B cell (primary cell): ENCODE measurements around the gene SFMBT2. TPM values are rescaled to one million over a fixed set of nuclear protein-coding genes. Genes with fewer than 3 reads are reported as not detected.

Experiments
- ATAC-seq: fragments of 200-7000 bp; cut with Tn5 transposase; one replicate; pipeline ENCODE4 v1.10.0; 2021; ENCODE audit warnings: low read depth, mild to moderate bottlenecking, moderate number of reproducible peaks, moderate library complexity
- CTCF ChIA-PET: fragments of 350-600 bp; sonication (Branson Sonifier 250); formaldehyde crosslinking; loops from one replicate; lab custom pipeline; 2021; ENCODE audit warnings: antibody characterized with exemption, inconsistent platforms; lab: Charles Lee
- POLR2A ChIA-PET: fragments of 350-600 bp; sonication (Branson Sonifier 250); formaldehyde crosslinking; loops from one replicate; lab custom pipeline; 2021; ENCODE audit warnings: antibody characterized with exemption; lab: Charles Lee
- DNase-seq: peaks from one replicate; pipeline ENCODE4 v3.0.0; 2013
- H2AFZ ChIP-seq: 2 replicates; pipeline ENCODE4 v1.6.1; 2012; ENCODE audit warnings: mild to moderate bottlenecking, low read depth, low read length; ENCODE audit not compliant: insufficient read depth, poor library complexity, severe bottlenecking
- H3K27ac ChIP-seq, 2 donors: 1 replicate in 1 of 2; 2 replicates in 1 of 2; pipeline ENCODE4 v1.5.1; 2012 to 2013; ENCODE audit warnings: low read length in 2 of 2, mild to moderate bottlenecking in 2 of 2, moderate library complexity in 1 of 2
- H3K27me3 ChIP-seq, 4 experiments: fragments of 200-600 bp in 1 of 4; sonication (generic) in 1 of 4; replicated peaks in 1 of 4; 1 replicate in 2 of 4; 2 replicates in 2 of 4; pipeline versions ENCODE4 v1.6.1 to v1.7.0; 2013 to 2016; ENCODE audit warnings: low read length in 3 of 4, mild to moderate bottlenecking in 2 of 4, mixed read lengths in 1 of 4, moderate library complexity in 1 of 4; ENCODE audit not compliant: insufficient read depth in 4 of 4, control insufficient read depth in 3 of 4; ENCODE audit errors: control extremely low read depth in 1 of 4
- H3K36me3 ChIP-seq, 2 experiments: replicated peaks in 1 of 2; 1 replicate in 1 of 2; 2 replicates in 1 of 2; pipeline versions ENCODE4 v1.6.1 to v1.7.1; 2013; ENCODE audit warnings: low read length in 1 of 2; ENCODE audit not compliant: insufficient read depth in 2 of 2, control insufficient read depth in 1 of 2; ENCODE audit errors: control extremely low read depth in 1 of 2, extremely low read depth in 1 of 2
- H3K4me1 ChIP-seq, 2 donors: fragments of 200-600 bp in 1 of 2; sonication (generic) in 1 of 2; 1 replicate in 1 of 2; 2 replicates in 1 of 2; pipeline versions ENCODE4 v1.5.1 to v1.6.1; 2013 to 2017; ENCODE audit warnings: low read length in 2 of 2; ENCODE audit not compliant: control insufficient read depth in 2 of 2, insufficient read depth in 2 of 2
- H3K4me2 ChIP-seq: replicated peaks from 2 replicates; pipeline ENCODE3; 2012; ENCODE audit warnings: mild to moderate bottlenecking, low read depth, low read length; ENCODE audit not compliant: poor library complexity, severe bottlenecking
- H3K4me3 ChIP-seq, 5 experiments: fragments of 200-600 bp in 1 of 5; sonication (generic) in 1 of 5; 1 replicate in 3 of 5; 2 replicates in 2 of 5; pipeline versions ENCODE4 v1.5.1 to v1.7.0; 2011 to 2016; ENCODE audit warnings: low read length in 4 of 5, mild to moderate bottlenecking in 4 of 5, low read depth in 2 of 5, control low read depth in 1 of 5, moderate library complexity in 1 of 5; ENCODE audit not compliant: insufficient read depth in 1 of 5; ENCODE audit errors: control extremely low read depth in 1 of 5, extremely low read depth in 1 of 5
- H3K79me2 ChIP-seq: fragments of 200-600 bp; sonication (generic); one replicate; pipeline ENCODE4 v1.6.0; 2016; ENCODE audit warnings: low read length; ENCODE audit not compliant: control insufficient read depth, insufficient read depth
- H3K9ac ChIP-seq: fragments of 200-600 bp; sonication (generic); 2 replicates; pipeline ENCODE4 v1.6.1; 2017; ENCODE audit warnings: mild to moderate bottlenecking, low read length, moderate library complexity
- H3K9me3 ChIP-seq, 3 donors: one replicate each; pipeline versions ENCODE4 v1.6.1 to v1.7.1; 2013; ENCODE audit warnings: low read length in 2 of 3; ENCODE audit not compliant: control insufficient read depth in 2 of 3, insufficient read depth in 1 of 3; ENCODE audit errors: control extremely low read depth in 1 of 3
- H4K20me1 ChIP-seq: 2 replicates; pipeline ENCODE4 v1.6.0; 2012; ENCODE audit warnings: mild to moderate bottlenecking, low read length; ENCODE audit not compliant: insufficient read depth, control insufficient read depth, poor library complexity, severe bottlenecking
- H3K27ac Mint-ChIP-seq: one replicate; pipeline ENCODE4 v1.8.0; 2021; ENCODE audit warnings: mixed read lengths
- H3K27me3 Mint-ChIP-seq: one replicate; pipeline ENCODE4 v1.8.0; 2021; ENCODE audit warnings: mixed read lengths
- H3K4me1 Mint-ChIP-seq: one replicate; pipeline ENCODE4 v1.8.0; 2021; ENCODE audit warnings: mixed read lengths
- H3K4me3 Mint-ChIP-seq: one replicate; pipeline ENCODE4 v1.8.0; 2021; ENCODE audit warnings: mixed read lengths
- H3K9me3 Mint-ChIP-seq: one replicate; pipeline ENCODE4 v1.8.0; 2022; ENCODE audit warnings: mixed read lengths; ENCODE audit not compliant: insufficient read depth
- EZH2 ChIP-seq: IDR thresholded peaks from 2 replicates; pipeline ENCODE4 v1.6.1; 2012; ENCODE audit warnings: borderline replicate concordance, low read depth, mild to moderate bottlenecking, moderate library complexity, low read length; ENCODE audit not compliant: insufficient read depth, poor library complexity, severe bottlenecking
- WGBS: methylation state at CpG from one replicate; pipeline ENCODE4 v1.1.5; 2013; ENCODE audit warnings: missing lambda C conversion rate; ENCODE audit not compliant: insufficient coverage; 5-methylcytosine and 5-hydroxymethylcytosine counted together
- intact Hi-C: fragments of 100-400 bp; cut with micrococcal nuclease; formaldehyde crosslinking; loops from one replicate; pipeline ENCODE4 v1.10.0; 2022
- polyA plus RNA-seq: library from polyadenylated mRNA; depleted of rRNA; stranded (reverse); fragments of >200 nt; gene quantifications from 2 replicates; pipeline ENCODE4 v1.2.3, GENCODE V29; 2012
- total RNA-seq, 2 donors: library from RNA; stranded (reverse); fragments of 120-200 nt in 1 of 2; gene quantifications; 1 replicate in 1 of 2; 2 replicates in 1 of 2; pipeline versions ENCODE4 v1.2.3 to v1.2.4, GENCODE V29; 2013 to 2022
- TF ChIP-seq, protein P1 (sequence below): fragments of 200-600 bp; IDR thresholded peaks from one replicate; pipeline ENCODE4 v1.8.0; 2022; ENCODE audit warnings: antibody characterized with exemption, mild to moderate bottlenecking

Gene SFMBT2
- total and polyA plus RNA-seq, 2 donors (not counting 1 experiment from before 2014, with no cell fraction given), result 2.3 to 24.0 TPM

DNA sequence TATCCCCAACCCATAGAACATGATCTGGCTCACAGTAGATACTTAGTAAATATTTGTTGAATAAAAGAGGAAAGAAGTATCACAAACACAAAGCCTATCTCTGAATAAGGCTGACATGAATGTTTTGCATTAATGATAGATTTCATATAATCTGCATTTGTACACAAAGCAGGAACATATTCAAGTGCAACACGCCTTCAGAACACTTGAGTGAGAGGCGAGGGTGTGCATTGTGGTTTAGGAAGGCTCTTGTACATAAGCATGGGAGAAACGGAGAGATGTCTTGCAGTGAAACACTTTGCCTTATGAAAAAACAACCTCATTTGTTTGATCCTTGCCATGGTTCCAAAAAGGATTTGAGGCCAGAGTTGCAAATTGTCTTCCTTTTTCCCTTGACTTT lies 14.1 kb upstream of the SFMBT2 start:
- POLR2A ChIA-PET, result no interaction called here
- intact Hi-C loops, result loop anchor here (1.0 kb wide), 1 partner anchor 262 kb away; no protein-coding TSS in a partner anchor

DNA sequence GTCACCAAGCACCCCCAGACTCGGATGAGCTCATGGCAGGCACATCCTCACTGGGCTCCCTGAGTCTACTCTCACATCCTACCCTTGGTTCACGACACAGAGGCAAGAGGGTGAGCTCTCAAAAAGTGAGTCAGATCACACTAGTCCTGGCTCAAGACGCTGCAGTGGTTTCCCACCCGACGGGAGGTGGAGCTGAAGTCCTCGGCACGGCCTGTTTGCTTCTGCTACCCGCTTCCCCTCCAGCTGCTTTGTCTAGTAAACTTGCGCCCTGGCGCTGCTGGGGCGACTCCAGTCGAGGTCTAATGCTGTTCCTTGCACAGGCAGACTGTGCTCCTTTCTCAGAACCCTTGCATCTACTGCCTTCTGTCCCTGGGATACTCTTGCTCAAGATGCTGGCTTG lies 13.5 kb upstream of the SFMBT2 start:
- Mint-ChIP-seq H3K27ac (no peak overlapping the region), H3K27me3 (no peaks in the 10 kb centered on the region), H3K9me3 (no peaks in the 10 kb centered on the region), H3K4me1 (no peaks in the 10 kb centered on the region), H3K4me3 (no peak overlapping the region)
- Histone ChIP-seq H3K27ac (no peak overlapping the region), H3K36me3 (no peaks in the 10 kb centered on the region), H4K20me1 (no peaks in the 10 kb centered on the region), H3K4me3 (no peak overlapping the region), H3K9me3 (no peaks in the 10 kb centered on the region), H3K9ac (no peak overlapping the region), H2AFZ (no peak overlapping the region), H3K4me1 (no peaks in the 10 kb centered on the region), H3K4me2 (no peak overlapping the region), H3K27me3 (no peaks in the 10 kb centered on the region), H3K79me2 (no peaks in the 10 kb centered on the region)
- 66% methylated on average over 12 of the region's 12 CpGs for WGBS
- DNase-seq, result no peak
- no peak for TF ChIP-seq EZH2
- TF ChIP-seq, protein P1, sequence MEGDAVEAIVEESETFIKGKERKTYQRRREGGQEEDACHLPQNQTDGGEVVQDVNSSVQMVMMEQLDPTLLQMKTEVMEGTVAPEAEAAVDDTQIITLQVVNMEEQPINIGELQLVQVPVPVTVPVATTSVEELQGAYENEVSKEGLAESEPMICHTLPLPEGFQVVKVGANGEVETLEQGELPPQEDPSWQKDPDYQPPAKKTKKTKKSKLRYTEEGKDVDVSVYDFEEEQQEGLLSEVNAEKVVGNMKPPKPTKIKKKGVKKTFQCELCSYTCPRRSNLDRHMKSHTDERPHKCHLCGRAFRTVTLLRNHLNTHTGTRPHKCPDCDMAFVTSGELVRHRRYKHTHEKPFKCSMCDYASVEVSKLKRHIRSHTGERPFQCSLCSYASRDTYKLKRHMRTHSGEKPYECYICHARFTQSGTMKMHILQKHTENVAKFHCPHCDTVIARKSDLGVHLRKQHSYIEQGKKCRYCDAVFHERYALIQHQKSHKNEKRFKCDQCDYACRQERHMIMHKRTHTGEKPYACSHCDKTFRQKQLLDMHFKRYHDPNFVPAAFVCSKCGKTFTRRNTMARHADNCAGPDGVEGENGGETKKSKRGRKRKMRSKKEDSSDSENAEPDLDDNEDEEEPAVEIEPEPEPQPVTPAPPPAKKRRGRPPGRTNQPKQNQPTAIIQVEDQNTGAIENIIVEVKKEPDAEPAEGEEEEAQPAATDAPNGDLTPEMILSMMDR, result no peak
- POLR2A ChIA-PET, result no interaction called here
- peak; percentile 41 for ATAC-seq
- CTCF ChIA-PET, result interaction anchor here (0.6 to 3.6 kb wide), 7 partner anchors 13 to 303 kb away, joined by 3 to 28 read pairs (median 5); no protein-coding TSS in a partner anchor
- intact Hi-C loops, result loop anchor here (1.0 kb wide), 1 partner anchor 263 kb away; no protein-coding TSS in a partner anchor

More for the DNA sequence above, 14.1 kb upstream of the SFMBT2 start:
- no peak overlapping the region for H3K4me3 ChIP-seq
- H3K9me3 ChIP-seq, result no peaks in the 10 kb centered on the region
- no peaks in the 10 kb centered on the region for H4K20me1 ChIP-seq
- no peak overlapping the region for H3K27ac ChIP-seq
- no CpG with 5 or more reads among the region's 3 CpGs for WGBS
- no peaks in the 10 kb centered on the region for H3K79me2 ChIP-seq
- H3K27me3 ChIP-seq, result no peaks in the 10 kb centered on the region
- H3K9ac ChIP-seq, result no peak overlapping the region
- no peak for DNase-seq
- no peaks in the 10 kb centered on the region for H3K4me1 Mint-ChIP-seq
- no peak overlapping the region for H2AFZ ChIP-seq
- no peaks in the 10 kb centered on the region for H3K36me3 ChIP-seq
- H3K4me3 Mint-ChIP-seq, result no peak overlapping the region
- H3K27ac Mint-ChIP-seq, result no peak overlapping the region
- CTCF ChIA-PET, result interaction anchor here (0.7 to 3.6 kb wide), 5 partner anchors 15 to 505 kb away, joined by 3 to 28 read pairs (median 5); no protein-coding TSS in a partner anchor
- H3K27me3 Mint-ChIP-seq, result no peaks in the 10 kb centered on the region
- TF ChIP-seq EZH2, result no peak
- TF ChIP-seq, protein P1, result no peak
- no peak for ATAC-seq
- H3K4me2 ChIP-seq, result no peak overlapping the region
- H3K4me1 ChIP-seq, result no peaks in the 10 kb centered on the region
- H3K9me3 Mint-ChIP-seq, result no peaks in the 10 kb centered on the region
